HAP-1 (cell line): ENCODE results near the gene SPINT4.
"Not testable (repeated sequence)": the region's sequence is repeated elsewhere in the genome, so short reads cannot be mapped to it uniquely, and the experiment has no call there.

ENCODE experiments used
- DNase-seq, 2 experiments: peaks; one replicate each; pipeline ENCODE4 v3.0.0-alpha.2; 2016 to 2020; ENCODE audit warnings: low spot score in 2 of 2
- H3K27me3 ChIP-seq: fragments of 250-450 bp; sonication (Bioruptor Pico); 2 replicates; pipeline ENCODE4 v1.5.1; 2020; ENCODE audit warnings: low read depth, mild to moderate bottlenecking, moderate library complexity
- H3K36me3 ChIP-seq: fragments of 250-450 bp; sonication (Bioruptor Pico); replicated peaks from 2 replicates; pipeline ENCODE4 v1.5.1; 2020; ENCODE audit warnings: mild to moderate bottlenecking
- H3K4me1 ChIP-seq: fragments of 250-450 bp; sonication (Bioruptor Pico); 2 replicates; pipeline ENCODE4 v1.5.1; 2020; ENCODE audit warnings: mild to moderate bottlenecking
- H3K4me3 ChIP-seq: fragments of 250-450 bp; sonication (Bioruptor Pico); 2 replicates; pipeline ENCODE4 v1.5.1; 2020; ENCODE audit warnings: mild to moderate bottlenecking, moderate library complexity
- H3K9me3 ChIP-seq: fragments of 250-450 bp; sonication (Bioruptor Pico); 2 replicates; pipeline ENCODE4 v1.5.1; 2020; ENCODE audit warnings: mild to moderate bottlenecking, moderate library complexity
- in situ Hi-C: fragments of 300-500 bp; cut with MboI; formaldehyde crosslinking; loops from 3 replicates; pipeline ENCODE4 v1.14.3; 2020; ENCODE audit warnings: low sequenced_read_pairs, inconsistent platforms, mixed read lengths

Gene SPINT4

DNA sequence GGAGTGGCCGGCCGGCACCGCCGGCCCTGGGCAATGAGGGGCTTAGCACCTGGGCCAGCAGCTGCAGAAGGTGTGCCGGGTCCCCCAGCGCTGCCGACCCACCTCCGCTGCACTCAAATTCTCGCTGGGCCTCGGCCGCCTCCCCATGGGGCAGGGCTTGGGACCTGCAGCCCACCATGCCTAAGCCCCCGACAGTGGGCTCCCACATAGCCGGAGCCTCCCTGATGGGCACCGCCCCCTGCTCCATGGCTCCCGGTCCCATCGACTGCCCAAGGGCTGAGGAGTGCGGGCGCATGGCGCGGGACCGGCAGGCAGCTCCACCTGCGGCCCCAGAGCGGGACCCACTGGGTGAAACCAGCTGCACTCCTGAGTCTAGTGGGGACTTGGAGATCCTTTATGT lies 13.8 kb downstream of the SPINT4 start:
- H3K4me1 ChIP-seq = no peaks in the 10 kb centered on the region
- peaks cover 6% of the 10 kb centered on the region for H3K27me3 ChIP-seq
- no peaks in the 10 kb centered on the region for H3K9me3 ChIP-seq
- no peak for DNase-seq
- in situ Hi-C loops = no loop called here
- H3K4me3 ChIP-seq = no peak overlapping the region
- H3K36me3 ChIP-seq = no peaks in the 10 kb centered on the region

DNA sequence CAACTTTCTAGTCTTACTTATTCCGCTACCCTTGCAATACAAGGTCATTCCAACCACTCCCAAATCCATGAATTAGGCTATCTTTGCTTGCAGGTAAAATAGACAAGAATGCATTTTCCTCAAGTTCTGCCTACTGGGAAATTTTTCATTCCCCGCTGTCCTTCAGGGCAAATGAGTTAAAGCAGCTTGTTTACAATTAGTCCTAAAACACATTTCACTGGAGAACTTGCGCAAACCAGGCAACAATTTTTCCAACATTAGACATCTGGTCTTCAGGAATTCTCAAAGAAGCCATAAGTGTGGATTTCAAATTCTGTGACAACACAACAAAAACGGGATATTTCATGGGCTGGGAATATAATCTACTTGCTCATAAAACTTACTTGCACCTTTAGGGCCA lies 20.4 kb downstream of the SPINT4 start:
- Histone ChIP-seq H3K4me3 (no peak overlapping the region), H3K9me3 (no peaks in the 10 kb centered on the region), H3K36me3 (no peaks in the 10 kb centered on the region), H3K4me1 (no peaks in the 10 kb centered on the region), H3K27me3 (peaks cover 10% of the 10 kb centered on the region)
- no peak for DNase-seq
- in situ Hi-C loops = no loop called here

DNA sequence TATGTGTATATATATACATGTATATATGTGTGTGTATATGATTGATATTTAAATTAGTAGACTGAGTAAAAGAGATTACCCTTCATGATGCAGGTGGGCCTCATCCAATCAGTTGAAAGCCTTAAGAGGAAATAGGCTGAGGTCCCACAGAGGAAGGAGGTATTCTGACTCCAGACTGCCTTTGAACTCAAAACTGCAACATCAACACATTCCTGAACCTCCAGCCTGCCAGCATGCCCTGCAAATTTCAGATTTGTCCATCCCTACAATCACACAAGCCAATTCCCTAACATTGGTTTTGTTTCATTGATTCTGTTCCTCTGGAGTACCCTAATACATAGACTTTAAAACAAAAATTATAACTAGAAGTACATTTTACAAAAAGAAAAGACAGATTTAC lies 22.9 kb downstream of the SPINT4 start:
- Histone ChIP-seq H3K9me3 (no peaks in the 10 kb centered on the region), H3K27me3 (peaks cover 11% of the 10 kb centered on the region), H3K4me3 (no peak overlapping the region), H3K36me3 (no peaks in the 10 kb centered on the region), H3K4me1 (no peaks in the 10 kb centered on the region)
- in situ Hi-C loops = no loop called here
- DNase-seq = no peak

DNA sequence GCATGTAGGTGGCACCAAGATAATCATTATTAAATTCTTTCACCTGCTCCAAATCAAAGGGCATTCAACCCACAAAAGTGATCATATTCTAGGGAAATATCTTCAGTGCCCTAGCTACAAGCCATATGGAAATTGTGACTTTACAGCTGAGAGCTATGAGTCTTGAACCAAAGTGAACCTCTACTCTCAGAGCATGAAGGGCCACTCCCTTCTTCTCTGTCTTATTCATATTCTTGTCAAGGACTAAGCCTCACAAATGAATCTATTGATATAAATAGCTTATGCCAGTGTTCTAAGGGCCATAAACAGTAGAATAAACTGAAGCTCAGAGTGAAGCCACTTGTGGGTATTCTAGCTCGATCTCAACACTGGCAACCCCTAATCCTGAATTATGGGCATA lies 29.6 kb downstream of the SPINT4 start:
- H3K4me3 ChIP-seq = no peak overlapping the region

DNA sequence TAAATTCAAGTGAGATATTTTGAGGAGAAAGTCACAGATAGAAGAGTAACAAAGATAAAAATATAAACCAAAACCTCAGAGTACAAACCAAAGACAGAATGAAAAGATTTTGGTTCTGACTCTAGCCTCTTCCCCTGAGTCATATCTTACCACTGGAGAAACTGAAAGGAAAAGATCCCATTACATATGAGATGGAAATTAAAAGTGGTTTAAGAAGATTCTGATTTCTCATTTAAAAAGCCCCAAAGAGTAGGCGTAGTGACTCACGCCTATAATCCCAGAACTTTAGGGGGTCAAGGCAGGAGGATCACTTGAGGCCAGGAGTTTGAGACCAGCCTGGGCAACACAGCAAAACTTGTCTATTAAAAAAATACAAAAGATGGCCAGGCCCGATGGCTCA lies 30.6 kb downstream of the SPINT4 start:
- no peak overlapping the region for H3K4me3 ChIP-seq
- in situ Hi-C loops = no loop called here
- H3K4me1 ChIP-seq = no peaks in the 10 kb centered on the region
- no peaks in the 10 kb centered on the region for H3K9me3 ChIP-seq
- H3K36me3 ChIP-seq = no peaks in the 10 kb centered on the region
- no peak for DNase-seq
- peaks cover 7% of the 10 kb centered on the region for H3K27me3 ChIP-seq

More for the DNA sequence above, 29.6 kb downstream of the SPINT4 start:
- in situ Hi-C loops = no loop called here
- Histone ChIP-seq H3K4me1 (no peaks in the 10 kb centered on the region), H3K9me3 (no peaks in the 10 kb centered on the region), H3K27me3 (peaks cover 12% of the 10 kb centered on the region), H3K36me3 (no peaks in the 10 kb centered on the region)
- no peak for DNase-seq

DNA sequence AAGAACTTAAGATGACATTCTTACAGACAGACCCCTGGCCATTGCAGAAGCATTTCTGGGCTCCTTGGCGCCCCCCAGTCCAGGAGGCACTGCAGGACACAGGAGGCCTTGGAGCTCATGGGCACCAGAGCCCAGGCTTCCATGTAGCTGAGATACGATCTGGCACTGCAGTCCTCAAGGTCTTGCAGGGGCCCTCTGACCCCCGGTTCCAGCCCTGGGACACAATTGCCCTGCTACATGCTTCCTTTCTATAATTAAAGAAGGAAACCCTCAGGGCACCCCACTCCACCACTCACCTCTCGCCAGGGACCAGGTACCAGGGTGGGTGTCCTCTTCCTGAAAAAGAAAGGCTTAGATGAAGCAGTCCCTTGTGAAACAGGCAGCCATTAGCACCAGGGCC lies 35.9 kb downstream of the SPINT4 start:
- no peak for DNase-seq
- H3K36me3 ChIP-seq = no peaks in the 10 kb centered on the region
- H3K4me3 ChIP-seq = no peak overlapping the region
- in situ Hi-C loops = no loop called here
- no peaks in the 10 kb centered on the region for H3K4me1 ChIP-seq
- H3K9me3 ChIP-seq = no peaks in the 10 kb centered on the region
- peaks cover 5% of the 10 kb centered on the region; the same call in 1 of the 2 replicates for H3K27me3 ChIP-seq

DNA sequence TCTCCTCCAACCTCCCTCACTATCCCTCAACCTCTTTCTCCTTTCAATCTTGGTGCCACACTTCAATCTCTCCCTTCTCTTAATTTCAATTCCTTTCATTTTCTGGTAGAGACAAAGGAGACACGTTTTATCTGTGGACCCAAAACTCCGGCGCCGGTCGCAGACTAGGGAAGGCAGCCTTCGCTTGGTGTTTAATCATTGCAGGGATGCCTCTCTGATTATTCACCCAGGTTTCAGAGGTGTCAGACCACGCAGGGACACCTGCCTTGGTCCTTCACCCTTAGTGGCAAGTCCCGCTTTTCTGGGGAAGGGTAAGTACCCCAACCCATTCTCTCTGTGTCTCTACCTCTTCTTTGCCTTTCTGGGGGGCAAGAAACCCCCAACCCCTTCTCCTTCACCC lies 37.8 kb downstream of the SPINT4 start:
- DNase-seq, H3K4me1 ChIP-seq, H3K4me3 ChIP-seq, H3K36me3 ChIP-seq, H3K27me3 ChIP-seq, in situ Hi-C loops, H3K9me3 ChIP-seq: not testable (repeated sequence)

DNA sequence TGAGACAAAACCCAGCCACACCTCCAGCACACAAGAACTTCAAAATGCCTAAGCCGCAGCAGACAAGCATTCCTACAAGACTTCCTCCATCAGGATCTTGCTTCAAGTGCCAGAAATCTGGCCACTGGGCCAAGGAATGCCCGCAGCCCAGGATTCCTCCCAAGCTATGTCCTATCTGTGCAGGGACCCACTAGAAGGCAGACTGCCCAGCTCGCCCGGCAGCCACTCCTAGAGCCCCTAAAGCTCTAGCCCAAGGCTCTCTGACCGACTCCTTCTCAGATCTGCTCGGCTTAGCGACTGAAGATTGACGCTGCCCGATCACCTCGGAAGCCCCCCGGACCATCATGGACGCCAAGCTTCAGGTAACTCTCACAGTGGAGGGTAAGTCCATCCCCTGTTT lies 39.8 kb downstream of the SPINT4 start:
- H3K36me3 ChIP-seq, H3K4me3 ChIP-seq, H3K4me1 ChIP-seq, DNase-seq, H3K9me3 ChIP-seq, H3K27me3 ChIP-seq, in situ Hi-C loops: not testable (repeated sequence)

DNA sequence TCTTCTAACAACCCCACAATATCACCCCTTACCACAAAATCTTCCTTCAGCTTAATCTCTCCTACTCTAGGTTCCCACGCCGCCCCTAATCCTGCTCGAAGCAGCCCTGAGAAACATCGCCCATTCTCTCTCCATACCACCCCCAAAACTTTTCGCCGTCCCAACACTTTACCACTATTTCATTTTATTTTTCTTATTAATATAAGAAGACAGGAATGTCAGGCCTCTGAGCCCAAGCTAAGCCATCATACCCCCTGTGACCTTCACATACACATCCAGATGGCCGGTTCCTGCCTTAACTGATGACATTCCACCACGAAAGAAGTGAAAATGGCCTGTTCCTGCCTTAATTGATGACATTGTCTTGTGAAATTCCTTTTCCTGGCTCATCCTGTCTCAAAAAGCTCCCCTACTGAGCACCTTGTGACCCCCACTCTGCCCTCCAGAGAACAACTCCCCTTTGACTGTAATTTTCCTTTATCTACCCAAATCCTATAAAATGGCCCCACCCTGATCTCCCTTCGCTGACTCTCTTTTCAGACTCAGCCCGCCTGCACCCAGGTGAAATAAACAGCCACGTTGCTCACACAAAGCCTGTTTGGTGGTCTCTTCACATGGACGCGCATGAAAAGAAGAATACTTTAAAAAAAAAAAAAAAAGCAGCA lies 42.6 kb downstream of the SPINT4 start:
- H3K9me3 ChIP-seq, DNase-seq, H3K4me3 ChIP-seq, H3K27me3 ChIP-seq, H3K36me3 ChIP-seq, in situ Hi-C loops, H3K4me1 ChIP-seq: not testable (repeated sequence)

DNA sequence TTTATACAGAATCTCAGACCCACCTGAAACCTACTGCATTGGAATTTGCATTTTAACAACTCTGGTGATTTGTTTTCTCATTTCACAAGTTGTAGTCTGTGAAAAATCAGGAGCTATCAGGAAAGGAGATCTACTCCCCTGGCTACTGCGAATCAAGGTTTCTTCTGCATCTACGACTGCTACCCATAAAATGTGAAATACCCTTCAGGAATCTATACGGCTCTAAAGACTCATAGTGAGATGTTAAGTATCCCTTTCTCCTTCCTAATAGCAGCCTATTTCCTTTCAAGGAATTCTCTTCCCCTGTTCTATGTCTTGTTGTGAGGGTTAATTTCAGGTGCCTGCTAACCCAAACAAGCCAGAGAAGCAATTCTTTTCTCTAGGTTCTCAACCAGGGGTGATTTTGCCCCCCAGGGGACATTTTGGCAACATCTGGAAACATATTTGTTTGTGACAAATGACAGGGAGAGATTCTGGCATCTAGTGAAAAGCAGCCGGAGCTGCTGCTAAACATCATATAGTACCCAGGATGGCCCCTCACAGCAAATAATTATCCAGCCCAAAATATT lies 43.2 kb downstream of the SPINT4 start:
- in situ Hi-C loops = no loop called here
- Histone ChIP-seq H3K4me3 (no peak overlapping the region), H3K36me3 (no peaks in the 10 kb centered on the region), H3K4me1 (no peaks in the 10 kb centered on the region), H3K9me3 (no peaks in the 10 kb centered on the region), H3K27me3 (peaks cover 5% of the 10 kb centered on the region; the same call in 1 of the 2 replicates)
- no peak for DNase-seq

DNA sequence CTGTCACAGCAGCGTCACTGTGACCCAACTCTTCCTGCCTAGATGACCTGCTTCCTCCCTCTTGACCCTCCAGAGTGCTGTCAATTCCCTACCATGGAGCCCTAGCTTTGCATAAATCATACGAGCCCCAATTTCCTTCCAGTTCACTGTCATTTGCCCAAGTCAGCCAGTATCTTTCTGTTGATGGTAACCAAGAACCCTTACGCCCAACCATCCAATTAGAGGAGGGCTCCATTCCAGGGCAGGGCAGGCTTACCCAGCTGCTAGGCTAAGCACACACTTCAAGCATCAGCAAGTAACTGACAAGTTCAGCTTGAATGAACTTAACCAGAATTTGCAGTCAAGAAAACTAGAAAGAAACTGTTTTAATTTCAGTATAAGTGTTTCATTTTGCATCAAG lies 43.8 kb downstream of the SPINT4 start:
- H3K27me3 ChIP-seq = peaks cover 1% of the 10 kb centered on the region; the same call in 1 of the 2 replicates
- no peaks in the 10 kb centered on the region for H3K4me1 ChIP-seq
- DNase-seq = no peak
- no peaks in the 10 kb centered on the region for H3K36me3 ChIP-seq
- H3K4me3 ChIP-seq = no peak overlapping the region
- in situ Hi-C loops = no loop called here
- H3K9me3 ChIP-seq = no peaks in the 10 kb centered on the region

DNA sequence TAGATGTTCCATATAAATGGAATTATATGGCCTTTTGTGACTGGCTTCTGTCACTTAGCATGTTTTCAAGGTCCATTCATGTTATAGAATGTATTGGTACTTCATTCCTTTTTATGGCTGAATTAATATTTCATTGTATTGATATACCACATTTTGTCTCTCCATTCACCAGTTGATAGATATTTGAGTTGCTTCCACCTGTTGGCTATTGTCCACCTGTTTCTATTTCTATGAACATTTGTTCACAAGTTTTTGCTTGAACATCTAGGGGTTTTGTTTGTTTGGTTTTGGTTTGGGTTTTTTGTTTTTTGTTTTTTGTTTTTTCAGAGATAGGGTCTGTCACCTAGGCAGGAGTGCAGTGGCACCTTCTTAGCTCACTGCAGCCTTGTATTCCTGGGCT lies 46.3 kb downstream of the SPINT4 start:
- in situ Hi-C loops = no loop called here
- peaks cover 4% of the 10 kb centered on the region; the same call in 1 of the 2 replicates for H3K27me3 ChIP-seq
- H3K36me3 ChIP-seq = no peaks in the 10 kb centered on the region

DNA sequence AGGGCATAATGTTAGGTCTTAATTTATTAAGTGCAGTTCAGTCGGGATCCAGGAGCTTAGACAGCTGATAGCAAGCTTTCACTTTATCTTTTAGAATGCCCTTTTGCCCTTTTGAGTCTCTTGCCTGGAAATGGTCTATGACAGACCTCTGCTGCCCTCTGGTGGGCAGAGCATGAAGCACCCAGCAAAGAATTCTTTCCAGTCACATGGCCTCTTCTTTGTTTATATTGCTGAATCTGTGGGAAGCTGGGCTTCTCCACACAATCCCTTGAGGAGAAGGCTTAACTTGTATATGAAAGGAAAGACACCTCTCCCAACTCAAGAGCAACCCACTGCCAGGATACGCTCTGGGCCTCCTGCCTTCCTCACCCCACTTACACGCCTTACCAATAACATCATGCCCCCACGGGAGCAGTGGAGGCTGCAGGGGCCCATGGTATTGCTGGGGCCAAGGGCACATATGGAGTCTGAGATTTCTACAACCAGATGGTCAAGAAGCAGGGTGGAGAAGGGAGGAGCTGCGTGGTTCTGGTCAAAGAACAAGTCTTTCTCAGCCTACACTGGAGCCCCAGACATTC lies 49.1 kb downstream of the SPINT4 start:
- peaks cover 21% of the 10 kb centered on the region for H3K27me3 ChIP-seq
- no peaks in the 10 kb centered on the region for H3K36me3 ChIP-seq
- no peak overlapping the region for H3K4me3 ChIP-seq
- in situ Hi-C loops = loop anchor here (5.0 to 10.0 kb wide), 3 partner anchors 229 to 456 kb away; no protein-coding TSS in a partner anchor
- no peaks in the 10 kb centered on the region for H3K9me3 ChIP-seq
- no peaks in the 10 kb centered on the region for H3K4me1 ChIP-seq
- peak; percentile 80 to 87 for DNase-seq

More for the DNA sequence above, 46.3 kb downstream of the SPINT4 start:
- no peak for DNase-seq
- no peak overlapping the region for H3K4me3 ChIP-seq
- no peaks in the 10 kb centered on the region for H3K9me3 ChIP-seq
- no peaks in the 10 kb centered on the region for H3K4me1 ChIP-seq

DNA sequence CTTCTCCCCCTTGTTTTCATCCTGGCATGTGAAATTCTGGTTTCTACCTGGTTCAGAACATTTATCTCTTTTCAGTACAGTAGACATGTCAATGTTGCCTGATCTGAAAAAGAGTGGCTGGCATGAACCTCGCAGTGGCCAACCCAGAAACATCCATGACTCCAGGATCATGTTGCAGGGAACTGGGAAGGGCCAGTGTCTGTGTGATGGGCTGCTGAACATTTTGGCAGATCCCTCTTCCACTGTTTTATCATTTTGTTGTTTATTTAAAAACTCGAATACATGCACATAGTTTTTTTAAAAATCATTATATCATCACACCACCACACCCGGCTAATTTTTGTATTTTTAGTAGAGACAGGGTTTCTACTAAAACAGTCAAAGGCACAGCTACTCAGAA lies 50.5 kb downstream of the SPINT4 start:
- no peaks in the 10 kb centered on the region for H3K36me3 ChIP-seq
- H3K27me3 ChIP-seq = peaks cover 24% of the 10 kb centered on the region
- no peak for DNase-seq
- H3K4me3 ChIP-seq = no peak overlapping the region
- H3K4me1 ChIP-seq = no peaks in the 10 kb centered on the region
- in situ Hi-C loops = loop anchor here (5.0 to 10.0 kb wide), 3 partner anchors 230 to 458 kb away; no protein-coding TSS in a partner anchor
- no peaks in the 10 kb centered on the region for H3K9me3 ChIP-seq
